Psoas muscle (tissue), 8 donors: ENCODE results near the gene LRRIQ4. TPM values are rescaled to one million over a fixed set of nuclear protein-coding genes. Genes with fewer than 3 reads are reported as not detected.

Source experiments
- ATAC-seq, 4 donors: fragments of 200-7000 bp; cut with Tn5 transposase; one replicate each; pipeline ENCODE4 v1.9.1; 2020; ENCODE audit warnings: moderate library complexity in 3 of 4, mild to moderate bottlenecking in 2 of 4
- DNase-seq, 2 donors: peaks; one replicate each; pipeline ENCODE4 v3.0.0-alpha.2; 2020
- H3K27ac ChIP-seq: fragments of 200-600 bp; one replicate; pipeline ENCODE4 v1.8.0; 2022
- H3K27me3 ChIP-seq, 3 donors: fragments of 200-600 bp in 1 of 3; one replicate each; pipeline versions ENCODE4 v1.6.1 to v1.8.0; 2013 to 2022; ENCODE audit warnings: low read length in 2 of 3, mild to moderate bottlenecking in 2 of 3, moderate library complexity in 1 of 3; ENCODE audit not compliant: insufficient read depth in 3 of 3
- H3K36me3 ChIP-seq, 2 donors: fragments of 200-600 bp in 1 of 2; one replicate each; pipeline versions ENCODE4 v1.6.1 to v1.8.0; 2013 to 2022; ENCODE audit warnings: low read depth in 1 of 2, mild to moderate bottlenecking in 1 of 2, moderate library complexity in 1 of 2; ENCODE audit not compliant: insufficient read depth in 1 of 2
- H3K4me1 ChIP-seq: fragments of 200-600 bp; one replicate; pipeline ENCODE4 v1.8.0; 2022
- H3K4me3 ChIP-seq: fragments of 200-600 bp; one replicate; pipeline ENCODE4 v1.8.0; 2022; ENCODE audit warnings: mild to moderate bottlenecking
- H3K9me3 ChIP-seq: fragments of 200-600 bp; one replicate; pipeline ENCODE4 v1.8.0; 2022
- WGBS, 3 donors: extraction: QIAGEN DNeasy Blood & Tissue Kit; methylation state at CpG; one replicate each; pipeline versions ENCODE4 v1.1.6 to v1.1.7; 2013; 5-methylcytosine and 5-hydroxymethylcytosine counted together
- intact Hi-C, 2 donors: fragments of 100-400 bp; cut with DNase I; formaldehyde crosslinking; loops; one replicate each; pipeline versions ENCODE4 v1.11.0 to v1.14.2; 2022
- polyA plus RNA-seq, 3 donors: library from polyadenylated mRNA; stranded (reverse); fragments of 200-250 nt; gene quantifications; one replicate each; pipeline ENCODE4 v1.2.3, GENCODE V29; 2013
- total RNA-seq, 4 donors: library from RNA; stranded (reverse); fragmentation: NEBNext Ultra II Directional in 2 of 4; extraction: Animal tissue kit (Norgen Biotek cat#: 25700) in 2 of 4; gene quantifications; one replicate each; pipeline versions ENCODE4 v1.2.1 to v1.2.4, GENCODE V29; 2021 to 2023
- TF ChIP-seq, protein P1 (sequence below): fragments of 200-600 bp; IDR thresholded peaks from one replicate; pipeline ENCODE4 v1.8.0; 2022; ENCODE audit warnings: antibody characterized with exemption
- donor health status: healthy with polysubstance abuse.
- donor health status: DM: no; HTN: no; CAD: no; lungs with moderate emphysema.
- donor health status: Bipolar disorder and iron deficiency.
- donor health status: healthy.
- donor health status: DM: yes; HTN: yes; CAD: no.
- donor health status: DM: no; HTN: no; CAD: no.
- donor health status: DM: no; HTN: no; CAD: no.
- donor health status: DM: yes; HTN: yes; CAD: no.

LRRIQ4 gene
- total and polyA plus RNA-seq, 7 donors = 0.01 TPM; not detected in 6

DNA sequence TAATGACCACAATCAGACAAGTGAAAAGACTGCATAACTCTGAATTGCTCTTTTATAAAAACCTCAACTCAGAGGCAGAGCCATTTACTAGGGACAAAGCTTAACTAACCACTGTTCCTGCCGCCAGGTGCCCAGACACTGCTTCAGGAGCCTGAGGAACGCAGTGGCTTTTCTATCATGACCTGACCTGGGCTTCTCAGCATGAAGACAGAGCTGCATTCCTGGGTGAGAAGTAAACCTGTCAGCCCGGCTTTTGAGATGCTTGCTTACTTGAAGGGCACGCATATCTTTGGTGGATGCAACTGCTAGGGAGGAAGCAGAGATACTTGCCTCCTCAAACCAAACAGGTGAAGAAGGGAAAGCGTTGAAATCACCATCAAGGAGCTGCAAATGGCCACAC lies 49.2 kb downstream of the LRRIQ4 start:
- DNase-seq (no peak), ATAC-seq (no peak)
- TF ChIP-seq, protein P1, sequence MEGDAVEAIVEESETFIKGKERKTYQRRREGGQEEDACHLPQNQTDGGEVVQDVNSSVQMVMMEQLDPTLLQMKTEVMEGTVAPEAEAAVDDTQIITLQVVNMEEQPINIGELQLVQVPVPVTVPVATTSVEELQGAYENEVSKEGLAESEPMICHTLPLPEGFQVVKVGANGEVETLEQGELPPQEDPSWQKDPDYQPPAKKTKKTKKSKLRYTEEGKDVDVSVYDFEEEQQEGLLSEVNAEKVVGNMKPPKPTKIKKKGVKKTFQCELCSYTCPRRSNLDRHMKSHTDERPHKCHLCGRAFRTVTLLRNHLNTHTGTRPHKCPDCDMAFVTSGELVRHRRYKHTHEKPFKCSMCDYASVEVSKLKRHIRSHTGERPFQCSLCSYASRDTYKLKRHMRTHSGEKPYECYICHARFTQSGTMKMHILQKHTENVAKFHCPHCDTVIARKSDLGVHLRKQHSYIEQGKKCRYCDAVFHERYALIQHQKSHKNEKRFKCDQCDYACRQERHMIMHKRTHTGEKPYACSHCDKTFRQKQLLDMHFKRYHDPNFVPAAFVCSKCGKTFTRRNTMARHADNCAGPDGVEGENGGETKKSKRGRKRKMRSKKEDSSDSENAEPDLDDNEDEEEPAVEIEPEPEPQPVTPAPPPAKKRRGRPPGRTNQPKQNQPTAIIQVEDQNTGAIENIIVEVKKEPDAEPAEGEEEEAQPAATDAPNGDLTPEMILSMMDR = no peak
- no peaks in the 10 kb centered on the region for H3K36me3 ChIP-seq
- WGBS, 3 donors = 69 to 73% (median 70%) methylated on average over 5 of the region's 5 CpGs
- H3K9me3 ChIP-seq = no peaks in the 10 kb centered on the region
- H3K27ac ChIP-seq = no peak overlapping the region
- no peak overlapping the region for H3K4me3 ChIP-seq
- H3K4me1 ChIP-seq = no peaks in the 10 kb centered on the region
- intact Hi-C loops = loop anchor here in 1 of 2 donors (5.0 kb wide), 1 partner anchor 105 kb away; the partner anchor contains the start of gene SEC62
- peaks cover 0 to 1% (median 0%) of the 10 kb centered on the region in 3 donors for H3K27me3 ChIP-seq

DNA sequence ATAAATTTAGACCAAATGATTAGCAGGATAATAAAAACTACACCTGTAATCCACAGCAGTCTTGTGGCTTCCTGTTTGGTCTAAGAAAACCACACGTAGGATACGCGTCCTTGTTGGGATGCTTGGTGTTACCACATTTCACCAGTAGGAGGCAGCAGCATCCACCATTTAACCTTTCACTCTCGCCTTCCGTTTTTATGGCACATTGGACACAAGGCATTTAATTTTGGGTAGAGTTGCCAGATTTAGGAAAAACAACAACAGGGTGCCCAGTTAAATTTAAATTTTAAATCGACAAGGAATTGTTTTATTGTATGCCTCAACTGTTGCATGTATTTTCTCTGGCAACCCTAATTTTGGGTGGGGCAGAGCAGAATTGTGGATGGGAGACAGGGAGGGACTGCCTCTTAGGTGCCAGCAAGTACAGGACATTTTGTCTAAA lies 50.8 kb downstream of the LRRIQ4 start:
- WGBS, 3 donors = 1 to 2% (median 2%) methylated on average over 6 of the region's 6 CpGs
- intact Hi-C loops = loop anchor here in 1 of 2 donors (5.0 kb wide), 1 partner anchor 104 kb away; the partner anchor contains the start of gene SEC62
- Histone ChIP-seq H3K4me3 (no peak overlapping the region), H3K27me3 (peaks cover 0 to 1% (median 0%) of the 10 kb centered on the region in 3 donors), H3K36me3 (no peaks in the 10 kb centered on the region), H3K4me1 (no peaks in the 10 kb centered on the region), H3K27ac (no peak overlapping the region), H3K9me3 (no peaks in the 10 kb centered on the region)
- peak in 1 of 2 donors; percentile 23 for DNase-seq
- TF ChIP-seq, protein P1 = peak; percentile 87
- ATAC-seq = peak; percentile 63 to 71 (median 68)

DNA sequence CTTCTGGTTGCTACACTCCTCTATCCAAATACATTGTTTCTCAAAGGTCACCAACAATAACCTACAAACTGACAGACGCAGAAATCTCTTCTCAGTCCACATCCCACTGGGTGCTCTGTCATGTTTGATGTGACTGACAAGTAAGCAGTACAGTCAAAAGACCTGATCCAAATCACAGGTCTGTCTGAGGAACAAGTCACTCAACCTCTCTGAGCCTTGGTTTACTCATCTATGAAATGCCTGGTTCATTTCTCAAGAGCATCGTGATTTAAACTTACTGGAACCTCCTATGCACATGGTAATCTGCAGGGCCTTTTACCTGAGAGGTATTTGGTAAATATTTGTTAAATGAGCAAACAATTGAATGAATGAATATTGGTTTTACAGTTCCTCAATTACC lies 51.6 kb downstream of the LRRIQ4 start:
- no peaks in the 10 kb centered on the region for H3K4me1 ChIP-seq
- no peaks in the 10 kb centered on the region for H3K9me3 ChIP-seq
- H3K27ac ChIP-seq = no peak overlapping the region
- DNase-seq (no peak), ATAC-seq (no peak)
- no peak overlapping the region for H3K4me3 ChIP-seq
- no peaks in the 10 kb centered on the region for H3K36me3 ChIP-seq
- 94 to 96% (median 94%) methylated on average over 2 of the region's 2 CpGs for WGBS, 3 donors
- peaks cover 0 to 1% (median 0%) of the 10 kb centered on the region in 3 donors for H3K27me3 ChIP-seq
- TF ChIP-seq, protein P1 = no peak
- intact Hi-C loops = loop anchor here in 1 of 2 donors (5.0 kb wide), 1 partner anchor 103 kb away; the partner anchor contains the start of gene SEC62

- H3K4me1 ChIP-seq = no peaks in the 10 kb centered on the region
- H3K36me3 ChIP-seq = no peaks in the 10 kb centered on the region
- H3K27me3 ChIP-seq = peaks cover 0 to 1% (median 0%) of the 10 kb centered on the region in 3 donors
- DNase-seq (no peak), ATAC-seq (no peak)
- TF ChIP-seq, protein P1 = no peak
- intact Hi-C loops = no loop called here
- H3K4me3 ChIP-seq = no peak overlapping the region
- no peak overlapping the region for H3K27ac ChIP-seq
- H3K9me3 ChIP-seq = no peaks in the 10 kb centered on the region
- WGBS, 3 donors = 72 to 78% (median 77%) methylated on average over 12 of the region's 12 CpGs
These were observed 52.6 kb downstream of the LRRIQ4 start for GRCh38 chr3:169865176-169865767.
